GM19452 (cell line): ENCODE data around the gene LRRC74B.
A peak's percentile ranks its signal among the peaks of the same experiment; 100 is the strongest.
"Not testable (repeated sequence)": the region's sequence is repeated elsewhere in the genome, so short reads cannot be mapped to it uniquely, and the experiment has no call there.

ENCODE experiments used
- ATAC-seq: cut with Tn5 transposase; IDR thresholded peaks from one replicate; pipeline ENCODE4 v1.9.1; 2021; ENCODE audit not compliant: unreplicated experiment

The LRRC74B gene

GRCh38 chr22:21045585-21046294 lies at the start of gene LRRC74B:
Gene LRRC74B (plus strand): TSS chr22:21045946. CDS start chr22:21045987, 41 bp downstream.
- ATAC-seq: peak; percentile 88

- ATAC-seq: no peak
These were observed 49.7 kb upstream of the LRRC74B start for GRCh38 chr22:20996031-20996410.

GRCh38 chr22:20996598-20997535 lies 48.9 kb upstream of the LRRC74B start:
- no peak for ATAC-seq

- ATAC-seq: no peak
These were observed 48.0 kb upstream of the LRRC74B start for GRCh38 chr22:20997536-20998257.

- no peak for ATAC-seq
These were observed 47.1 kb upstream of the LRRC74B start for GRCh38 chr22:20998411-20999336.

GRCh38 chr22:20999350-21000206 lies 46.2 kb upstream of the LRRC74B start:
- ATAC-seq: no peak

- no peak for ATAC-seq
These were observed 45.3 kb upstream of the LRRC74B start for GRCh38 chr22:21000207-21000986.

- peak; percentile 9 for ATAC-seq
These were observed 44.7 kb upstream of the LRRC74B start for GRCh38 chr22:21000987-21001600.

GRCh38 chr22:21001601-21002325 lies 44.0 kb upstream of the LRRC74B start, which contains the start of gene THAP7:
Gene THAP7 (minus strand): TSS chr22:21002118. CDS start chr22:21001911, 207 bp downstream.
- peak; percentile 89 for ATAC-seq

GRCh38 chr22:21003782-21004181 lies 42.0 kb upstream of the LRRC74B start:
- ATAC-seq: no peak

- not testable (repeated sequence) for ATAC-seq
These were observed 36.5 kb upstream of the LRRC74B start for GRCh38 chr22:21009208-21009607.

- no peak for ATAC-seq
These were observed 35.9 kb upstream of the LRRC74B start for GRCh38 chr22:21009638-21010425.

- no peak for ATAC-seq
These were observed 35.2 kb upstream of the LRRC74B start for GRCh38 chr22:21010426-21011113.

GRCh38 chr22:21012446-21013407 lies 33.0 kb upstream of the LRRC74B start:
- ATAC-seq: no peak

- ATAC-seq: no peak
These were observed 32.0 kb upstream of the LRRC74B start for GRCh38 chr22:21013657-21014201.
